Measurements from ENCODE around the gene ROR1. TPM values are rescaled to one million over a fixed set of nuclear protein-coding genes. Genes with fewer than 3 reads are reported as not detected.

Gene ROR1
- total and polyA plus RNA-seq, 10 of the 15 experiments (the other 5 are each of a cell fraction or from before 2014, with no cell fraction given), result 0.02 to 0.08 (median 0.05) TPM; not detected in 6

GRCh38 chr1:63940440-63940839 lies 166.6 kb downstream of the ROR1 start (continued):
- TF ChIP-seq USF1 (IDR thresholded peaks at IDR 0.05; ENCODE audit: borderline replicate concordance, extremely low read length, insufficient read depth, low read depth, low read length), result no peak
- no peak for TF ChIP-seq E4F1 (IDR thresholded peaks at IDR 0.05; ENCODE audit: borderline replicate concordance, partially characterized antibody)
- TF ChIP-seq ZBED1 (IDR thresholded peaks at IDR 0.05; ENCODE audit: borderline replicate concordance), result no peak
- no peak for TF ChIP-seq EED (IDR thresholded peaks at IDR 0.05; ENCODE audit: low read depth)
- no peak for TF ChIP-seq MAX (IDR thresholded peaks at IDR 0.05; ENCODE audit: low read depth, low read length)
- no peak for TF ChIP-seq JUNB (IDR thresholded peaks at IDR 0.05)
- TF ChIP-seq USF2 (IDR thresholded peaks at IDR 0.05; ENCODE audit: borderline replicate concordance, low read depth, low read length), result no peak

- POLR2A ChIA-PET, result no interaction called here
- FAIRE-seq, result no peak
- RAD21 ChIA-PET (ENCODE audit: unreplicated experiment), result interaction anchor here (1.4 kb wide), 1 partner anchor 194 kb away, joined by 4 read pairs; no protein-coding TSS in a partner anchor
- H3K4me3 ChIP-seq, result no peak overlapping the region
- TF ChIP-seq MAX (IDR thresholded peaks at IDR 0.05; ENCODE audit: low read depth, low read length) (no peak), SREBF2 (IDR thresholded peaks at IDR 0.05; ENCODE audit: low read length) (no peak), BCL3 (IDR thresholded peaks at IDR 0.05; ENCODE audit: borderline replicate concordance, insufficient read depth, low read depth, low read length, poor library complexity, severe bottlenecking) (no peak), NFYA (IDR thresholded peaks at IDR 0.05; ENCODE audit: borderline replicate concordance, low read depth, low read length) (no peak), NFIC (IDR thresholded peaks at IDR 0.05; ENCODE audit: low read depth, low read length) (no peak), SUPT20H (IDR thresholded peaks at IDR 0.05; ENCODE audit: borderline replicate concordance, control insufficient read depth, low read depth, low read length) (no peak), BACH1 (IDR thresholded peaks at IDR 0.05; ENCODE audit: borderline replicate concordance) (no peak), RAD21 (IDR thresholded peaks at IDR 0.05; ENCODE audit: insufficient read depth, low read depth, low read length) (no peak), GABPA (IDR thresholded peaks at IDR 0.05; ENCODE audit: low read depth) (no peak)
- 1% methylated on average over 3 of the region's 3 CpGs for WGBS (ENCODE audit: insufficient coverage, insufficient replicate concordance, low lambda C conversion rate, missing lambda C conversion rate)
- CTCF ChIA-PET, result interaction anchor here (0.9 to 1.3 kb wide), 3 partner anchors 194 to 303 kb away, joined by 3 read pairs; no protein-coding TSS in a partner anchor
- H3K9me3 ChIP-seq (replicated peaks; ENCODE audit: control insufficient read depth, insufficient read depth, low read length), result no peaks in the 10 kb centered on the region
- no peak overlapping the region for H3K27ac ChIP-seq (ENCODE audit: control insufficient read depth, insufficient read depth)
- H4K20me1 ChIP-seq (ENCODE audit: control insufficient read depth, insufficient read depth), result no peaks in the 10 kb centered on the region
- no TSS peak for BruUV-seq (replicated peaks)
- no peaks in the 10 kb centered on the region for H3K36me3 ChIP-seq (ENCODE audit: control insufficient read depth in 2 of 2, insufficient read depth in 2 of 2, low read length in 1 of 2)
- H3K79me2 ChIP-seq (ENCODE audit: control insufficient read depth, insufficient read depth, low read length), result no peaks in the 10 kb centered on the region
- H2AFZ ChIP-seq (ENCODE audit: control insufficient read depth, low read depth, low read length), result no peak overlapping the region
- intact Hi-C loops (cut with micrococcal nuclease; ENCODE audit: unreplicated experiment) (no loop called here), in situ Hi-C loops (cut with MboI) (no loop called here)
- ATAC-seq, result no peak
- peaks cover 0 to 1% of the 10 kb centered on the region in 2 experiments; a peak in 1 of 4 replicates for H3K27me3 ChIP-seq (replicated peaks in 1 of 2; ENCODE audit: control insufficient read depth in 2 of 2, insufficient read depth in 2 of 2, low read length in 1 of 2)
- no peak overlapping the region for H3K9ac ChIP-seq (ENCODE audit: control insufficient read depth, insufficient read depth, low read length)
- SMC1A ChIA-PET (ENCODE audit: uncharacterized antibody, unreplicated experiment), result interaction anchor here (0.7 to 1.4 kb wide), 3 partner anchors 12 to 1313 kb away, joined by 3 read pairs; no protein-coding TSS in a partner anchor
- H3K4me2 ChIP-seq (ENCODE audit: control insufficient read depth, insufficient read depth), result no peak overlapping the region
- no peak for DNase-seq (ENCODE audit: low read depth, low spot score)
- H3K4me1 ChIP-seq (ENCODE audit: control insufficient read depth, insufficient read depth, low read length), result no peaks in the 10 kb centered on the region
Observed at GRCh38 chr1:63943393-63943792, 169.6 kb downstream of the ROR1 start.
